ENCODE results near the gene MEGF11. TPM values are rescaled to one million over a fixed set of nuclear protein-coding genes. Genes with fewer than 3 reads are reported as not detected.

Gene MEGF11
- polyA plus RNA-seq, 1 of the 3 experiments (the other 2 are of a cell fraction), result not detected

GRCh38 chr15:66221126-66221525 is 32.4 kb downstream of the MEGF11 start:
- DNase-seq, result no peak

More at GRCh38 chr15:66221126-66221525, 32.4 kb downstream of the MEGF11 start:
- Histone ChIP-seq H4K20me1 (ENCODE audit: insufficient read depth) (no peaks in the 10 kb centered on the region), H3K4me3 (ENCODE audit: low read depth in 2 of 2, low read length in 1 of 2) (no peak overlapping the region), H3K27ac (ENCODE audit: low read depth in 2 of 2, low read length in 1 of 2) (no peak overlapping the region), H3K36me3 (replicated peaks in 1 of 2; ENCODE audit: control insufficient read depth in 1 of 2, insufficient read depth in 2 of 2, low read length in 1 of 2) (no peaks in the 10 kb centered on the region), H3K9ac (no peak overlapping the region), H3K27me3 (ENCODE audit: insufficient read depth) (peaks cover 6% of the 10 kb centered on the region; the same call in 1 of the 2 replicates), H3F3A (replicated peaks; ENCODE audit: insufficient read depth) (no peaks in the 10 kb centered on the region), H3K79me2 (ENCODE audit: insufficient read depth) (no peaks in the 10 kb centered on the region), H2AFZ (ENCODE audit: low read depth) (no peak overlapping the region), H3K4me1 (ENCODE audit: control insufficient read depth in 1 of 2, insufficient read depth in 2 of 2, low read depth in 1 of 2, low read length in 1 of 2) (no peaks in the 10 kb centered on the region), H3K4me2 (no peak overlapping the region), H3K9me3 (no peaks in the 10 kb centered on the region), H3K9me2 (no peaks in the 10 kb centered on the region)
- 65% methylated on average over 9 of the region's 9 CpGs for WGBS (ENCODE audit: low lambda C conversion rate)
- ChIA-PET POLR2A (no interaction called here), CTCF (no interaction called here)
- TF ChIP-seq ZBTB33 (IDR thresholded peaks at IDR 0.05; ENCODE audit: borderline replicate concordance, low read depth) (no peak), EP300 (IDR thresholded peaks at IDR 0.05; ENCODE audit: borderline replicate concordance in 1 of 2, low read depth in 1 of 2, low read length in 1 of 2) (no peak), FOXJ3 (CRISPR knock-in tag; IDR thresholded peaks at IDR 0.05) (no peak), EZH2phosphoT487 (IDR thresholded peaks at IDR 0.05; ENCODE audit: borderline replicate concordance, low read depth) (no peak), SMC3 (IDR thresholded peaks at IDR 0.05; ENCODE audit: low read depth, low read length) (no peak), FOSL2 (IDR thresholded peaks at IDR 0.05; ENCODE audit: borderline replicate concordance, low read depth) (no peak), USF1 (IDR thresholded peaks at IDR 0.05; ENCODE audit: borderline replicate concordance, low read depth) (no peak), CTCF (IDR thresholded peaks at IDR 0.05) (no peak), SIN3A (IDR thresholded peaks at IDR 0.05; ENCODE audit: borderline replicate concordance, low read depth, low read length) (no peak), RFX5 (IDR thresholded peaks at IDR 0.05; ENCODE audit: low read length) (no peak), ELF1 (IDR thresholded peaks at IDR 0.05) (no peak), TCF12 (IDR thresholded peaks at IDR 0.05) (no peak), PBX3 (IDR thresholded peaks at IDR 0.05) (no peak), CHD2 (IDR thresholded peaks at IDR 0.05; ENCODE audit: low read length, partially characterized antibody) (no peak), GABPA (IDR thresholded peaks at IDR 0.05; ENCODE audit: low read depth) (no peak), MXI1 (IDR thresholded peaks at IDR 0.05; ENCODE audit: low read depth, low read length) (no peak), NRF1 (IDR thresholded peaks at IDR 0.05; ENCODE audit: low read depth, low read length) (no peak), USF2 (IDR thresholded peaks at IDR 0.05; ENCODE audit: borderline replicate concordance, low read depth, low read length) (no peak), IRF3 (IDR thresholded peaks at IDR 0.05; ENCODE audit: low read depth, low read length) (no peak)
